Fibroblast of pulmonary artery (primary cell): ENCODE measurements around the gene MCM9.
"Not testable (repeated sequence)": the region's sequence is repeated elsewhere in the genome, so short reads cannot be mapped to it uniquely, and the experiment has no call there.

ENCODE experiments used
- DNase-seq: peaks from one replicate; pipeline ENCODE4 v3.0.0-alpha.2; 2010; ENCODE audit warnings: low read depth
- H3K4me3 ChIP-seq: replicated peaks from 2 replicates; pipeline ENCODE4 v1.5.1; 2011; ENCODE audit warnings: low read depth, mild to moderate bottlenecking, control low read depth, low read length, moderate library complexity
- CTCF ChIP-seq: IDR thresholded peaks from 2 replicates; pipeline ENCODE4 v1.5.1; 2011; ENCODE audit warnings: mild to moderate bottlenecking, control low read depth, low read length, inconsistent platforms; ENCODE audit errors: missing control alignments

MCM9 gene

GRCh38 chr6:118810420-118811027, 124.4 kb downstream of the MCM9 start:
- DNase-seq: no peak
- TF ChIP-seq CTCF: no peak
- H3K4me3 ChIP-seq: no peak overlapping the region

GRCh38 chr6:118808793-118809638, 125.9 kb downstream of the MCM9 start:
- peak; percentile 39 for DNase-seq
- H3K4me3 ChIP-seq: no peak overlapping the region
- TF ChIP-seq CTCF: no peak

GRCh38 chr6:118804091-118804490, 130.9 kb downstream of the MCM9 start:
- no peak overlapping the region for H3K4me3 ChIP-seq
- TF ChIP-seq CTCF: no peak

GRCh38 chr6:118801257-118801656, 133.7 kb downstream of the MCM9 start:
- TF ChIP-seq CTCF: no peak
- H3K4me3 ChIP-seq: no peak overlapping the region
- DNase-seq: no peak

More at GRCh38 chr6:118804091-118804490, 130.9 kb downstream of the MCM9 start:
- no peak for DNase-seq

- H3K4me3 ChIP-seq: peak overlapping the region; percentile 10
- TF ChIP-seq CTCF: peak; percentile 97
- peak; percentile 91 for DNase-seq
Observed at GRCh38 chr6:118800394-118801071, 134.4 kb downstream of the MCM9 start.

GRCh38 chr6:118799826-118800225, 135.1 kb downstream of the MCM9 start:
- no peak for TF ChIP-seq CTCF
- no peak overlapping the region for H3K4me3 ChIP-seq
- no peak for DNase-seq

GRCh38 chr6:118796548-118796947, 138.4 kb downstream of the MCM9 start:
- not testable (repeated sequence) for DNase-seq, H3K4me3 ChIP-seq
